ENCODE measurements around the gene CERS5. TPM values are rescaled to one million over a fixed set of nuclear protein-coding genes. Genes with fewer than 3 reads are reported as not detected.

The CERS5 gene
- total RNA-seq, 1 donor from 2014 or later: 64.9 TPM

GRCh38 chr12:50211392-50212070 lies 44.4 kb upstream of the CERS5 start:
- Mint-ChIP-seq H3K4me3 (no peak overlapping the region), H3K27ac (no peak overlapping the region), H3K36me3 (ENCODE audit: low read depth) (no peaks in the 10 kb centered on the region), H3K9me3 (peaks cover 3% of the 10 kb centered on the region), H3K27me3 (no peaks in the 10 kb centered on the region), H3K4me1 (peaks cover 2% of the 10 kb centered on the region)
- POLR2A ChIA-PET: interaction anchor here (0.5 to 0.6 kb wide), 2 partner anchors 59 to 88 kb away, joined by 3 to 9 read pairs; no protein-coding TSS in a partner anchor
- intact Hi-C loops (cut with micrococcal nuclease): no loop called here
- CTCF ChIA-PET: interaction anchor here (1.3 kb wide), 1 partner anchor 155 kb away, joined by 3 read pairs; no protein-coding TSS in a partner anchor
- DNase-seq (no peak), ATAC-seq (ENCODE audit: low read depth) (no peak)
- TF ChIP-seq, protein P1, sequence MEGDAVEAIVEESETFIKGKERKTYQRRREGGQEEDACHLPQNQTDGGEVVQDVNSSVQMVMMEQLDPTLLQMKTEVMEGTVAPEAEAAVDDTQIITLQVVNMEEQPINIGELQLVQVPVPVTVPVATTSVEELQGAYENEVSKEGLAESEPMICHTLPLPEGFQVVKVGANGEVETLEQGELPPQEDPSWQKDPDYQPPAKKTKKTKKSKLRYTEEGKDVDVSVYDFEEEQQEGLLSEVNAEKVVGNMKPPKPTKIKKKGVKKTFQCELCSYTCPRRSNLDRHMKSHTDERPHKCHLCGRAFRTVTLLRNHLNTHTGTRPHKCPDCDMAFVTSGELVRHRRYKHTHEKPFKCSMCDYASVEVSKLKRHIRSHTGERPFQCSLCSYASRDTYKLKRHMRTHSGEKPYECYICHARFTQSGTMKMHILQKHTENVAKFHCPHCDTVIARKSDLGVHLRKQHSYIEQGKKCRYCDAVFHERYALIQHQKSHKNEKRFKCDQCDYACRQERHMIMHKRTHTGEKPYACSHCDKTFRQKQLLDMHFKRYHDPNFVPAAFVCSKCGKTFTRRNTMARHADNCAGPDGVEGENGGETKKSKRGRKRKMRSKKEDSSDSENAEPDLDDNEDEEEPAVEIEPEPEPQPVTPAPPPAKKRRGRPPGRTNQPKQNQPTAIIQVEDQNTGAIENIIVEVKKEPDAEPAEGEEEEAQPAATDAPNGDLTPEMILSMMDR (IDR thresholded peaks at IDR 0.05): no peak

DNA sequence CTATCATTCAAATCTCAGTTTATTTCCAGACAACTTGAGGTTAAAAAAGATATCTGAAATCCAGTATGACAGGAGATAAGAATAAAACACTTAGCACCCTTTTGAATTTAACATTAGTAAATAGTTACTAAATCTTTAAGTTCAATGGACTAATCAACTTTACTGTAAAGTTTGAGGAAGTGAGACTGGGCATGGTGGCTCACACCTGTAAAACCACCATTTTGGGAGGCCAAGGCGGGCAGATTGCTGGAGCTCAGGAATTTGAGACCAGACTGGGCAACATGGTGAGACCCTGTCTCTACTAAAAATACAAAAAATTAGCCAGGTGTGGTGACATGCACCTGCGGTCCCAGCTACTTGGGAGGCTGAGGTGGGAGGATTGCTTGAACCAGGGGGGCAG lies 40.3 kb upstream of the CERS5 start:
- Mint-ChIP-seq H3K27me3 (no peaks in the 10 kb centered on the region), H3K36me3 (ENCODE audit: low read depth) (peaks cover 2% of the 10 kb centered on the region), H3K27ac (no peak overlapping the region), H3K4me3 (no peak overlapping the region), H3K9me3 (peaks cover 3% of the 10 kb centered on the region), H3K4me1 (peaks cover 2% of the 10 kb centered on the region)
- no peak for ATAC-seq (ENCODE audit: low read depth)
- intact Hi-C loops (cut with micrococcal nuclease): no loop called here
- CTCF ChIA-PET: interaction anchor here (0.6 kb wide), 1 partner anchor 115 kb away, joined by 3 read pairs; no protein-coding TSS in a partner anchor
- TF ChIP-seq, protein P1 (IDR thresholded peaks at IDR 0.05): no peak
- DNase-seq: no peak
- POLR2A ChIA-PET: no interaction called here

DNA sequence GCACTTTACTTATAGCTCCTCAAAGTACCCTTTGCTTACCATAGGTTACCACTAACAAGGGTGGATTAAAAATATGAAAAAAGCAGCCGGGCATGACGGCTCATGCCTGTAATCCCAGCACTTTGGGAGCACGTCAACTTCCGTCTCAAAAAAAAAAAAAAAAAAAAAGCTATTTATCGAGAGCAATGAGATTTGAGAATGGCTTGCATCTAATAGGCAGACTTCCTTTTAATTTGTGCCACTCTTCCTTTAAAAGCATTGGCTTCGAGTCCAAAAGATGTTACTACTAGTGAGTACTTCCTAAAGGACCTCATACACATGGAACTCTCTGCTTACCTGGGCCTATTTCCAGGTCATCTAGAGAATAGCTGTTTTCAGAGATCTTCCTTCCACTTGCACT lies 38.5 kb upstream of the CERS5 start:
- POLR2A ChIA-PET: interaction anchor here (0.6 kb wide), 1 partner anchor 17 kb away, joined by 5 read pairs; no protein-coding TSS in a partner anchor
- CTCF ChIA-PET: no interaction called here
- no peaks in the 10 kb centered on the region for H3K4me1 Mint-ChIP-seq
- H3K9me3 Mint-ChIP-seq: peaks cover 3% of the 10 kb centered on the region
- no peak overlapping the region for H3K4me3 Mint-ChIP-seq
- H3K27me3 Mint-ChIP-seq: no peaks in the 10 kb centered on the region
- intact Hi-C loops (cut with micrococcal nuclease): no loop called here
- ATAC-seq (ENCODE audit: low read depth) (no peak), DNase-seq (no peak)
- H3K36me3 Mint-ChIP-seq (ENCODE audit: low read depth): peaks cover 2% of the 10 kb centered on the region
- no peak overlapping the region for H3K27ac Mint-ChIP-seq
- TF ChIP-seq, protein P1 (IDR thresholded peaks at IDR 0.05): no peak

DNA sequence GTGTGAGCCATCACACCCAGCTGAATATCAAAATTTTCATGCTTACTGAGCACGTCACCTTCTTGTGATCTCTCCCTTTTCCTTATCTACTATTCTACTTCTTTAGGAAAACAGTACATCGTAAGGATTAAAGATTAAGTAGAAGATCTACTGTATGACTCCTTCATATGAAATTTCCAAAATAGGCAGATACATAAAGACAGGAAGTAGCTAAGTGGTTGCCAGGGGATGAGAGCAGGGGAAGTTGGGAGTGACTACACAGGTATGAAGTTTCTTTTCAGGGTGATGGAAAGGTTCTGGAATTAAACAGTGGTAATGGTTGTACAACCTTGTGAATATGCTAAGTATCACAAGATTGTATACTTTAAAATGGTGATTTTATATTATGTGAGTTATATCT lies 36.5 kb upstream of the CERS5 start:
- Mint-ChIP-seq H3K4me3 (no peak overlapping the region), H3K27me3 (no peaks in the 10 kb centered on the region), H3K36me3 (ENCODE audit: low read depth) (peaks cover 4% of the 10 kb centered on the region), H3K4me1 (no peaks in the 10 kb centered on the region), H3K9me3 (peaks cover 3% of the 10 kb centered on the region), H3K27ac (no peak overlapping the region)
- intact Hi-C loops (cut with micrococcal nuclease): no loop called here
- DNase-seq: no peak
- CTCF ChIA-PET: no interaction called here
- TF ChIP-seq, protein P1 (IDR thresholded peaks at IDR 0.05): no peak
- ATAC-seq (ENCODE audit: low read depth): no peak
- POLR2A ChIA-PET: interaction anchor here (0.6 kb wide), 1 partner anchor 15 kb away, joined by 3 read pairs; no protein-coding TSS in a partner anchor

GRCh38 chr12:50201987-50202521 lies 34.9 kb upstream of the CERS5 start:
- POLR2A ChIA-PET: no interaction called here
- DNase-seq (no peak), ATAC-seq (ENCODE audit: low read depth) (no peak)
- H3K4me1 Mint-ChIP-seq: no peaks in the 10 kb centered on the region
- intact Hi-C loops (cut with micrococcal nuclease): no loop called here
- H3K27ac Mint-ChIP-seq: no peak overlapping the region
- H3K27me3 Mint-ChIP-seq: no peaks in the 10 kb centered on the region
- no peaks in the 10 kb centered on the region for H3K9me3 Mint-ChIP-seq
- CTCF ChIA-PET: no interaction called here
- TF ChIP-seq, protein P1 (IDR thresholded peaks at IDR 0.05): no peak
- H3K4me3 Mint-ChIP-seq: no peak overlapping the region
- peaks cover 5% of the 10 kb centered on the region for H3K36me3 Mint-ChIP-seq (ENCODE audit: low read depth)

All from activated B cell treated with CpG ODN at 0.5 μM for 24 hours (primary cell).